Measurements from ENCODE around the gene PTPRO. TPM values are rescaled to one million over a fixed set of nuclear protein-coding genes. Genes with fewer than 3 reads are reported as not detected.

Gene PTPRO
- total RNA-seq, 1 donor from 2014 or later, result 0.24 TPM

DNA sequence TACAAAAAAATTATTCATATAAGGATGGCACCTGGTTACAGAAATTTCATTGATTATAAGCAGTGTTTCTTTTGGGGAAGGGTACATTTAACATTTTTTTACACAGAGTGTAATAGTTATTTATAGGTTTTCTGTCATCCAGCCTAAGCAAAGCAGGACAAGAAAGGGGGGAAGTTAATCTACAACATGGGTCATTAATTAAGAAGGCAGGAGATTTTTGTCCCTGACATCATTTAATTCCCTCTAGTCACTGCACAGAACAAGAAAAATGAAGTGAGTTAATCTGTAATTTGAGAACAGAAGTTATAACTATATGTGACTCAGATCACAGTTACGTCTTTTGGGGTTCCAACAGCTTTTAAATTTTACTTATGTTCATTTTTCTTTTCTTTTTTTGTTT lies 173.4 kb downstream of the PTPRO start:
- H3K36me3 Mint-ChIP-seq (ENCODE audit: insufficient read depth), result no peaks in the 10 kb centered on the region
- H3K27me3 Mint-ChIP-seq, result peaks cover under 1% of the 10 kb centered on the region
- TF ChIP-seq, protein P1, sequence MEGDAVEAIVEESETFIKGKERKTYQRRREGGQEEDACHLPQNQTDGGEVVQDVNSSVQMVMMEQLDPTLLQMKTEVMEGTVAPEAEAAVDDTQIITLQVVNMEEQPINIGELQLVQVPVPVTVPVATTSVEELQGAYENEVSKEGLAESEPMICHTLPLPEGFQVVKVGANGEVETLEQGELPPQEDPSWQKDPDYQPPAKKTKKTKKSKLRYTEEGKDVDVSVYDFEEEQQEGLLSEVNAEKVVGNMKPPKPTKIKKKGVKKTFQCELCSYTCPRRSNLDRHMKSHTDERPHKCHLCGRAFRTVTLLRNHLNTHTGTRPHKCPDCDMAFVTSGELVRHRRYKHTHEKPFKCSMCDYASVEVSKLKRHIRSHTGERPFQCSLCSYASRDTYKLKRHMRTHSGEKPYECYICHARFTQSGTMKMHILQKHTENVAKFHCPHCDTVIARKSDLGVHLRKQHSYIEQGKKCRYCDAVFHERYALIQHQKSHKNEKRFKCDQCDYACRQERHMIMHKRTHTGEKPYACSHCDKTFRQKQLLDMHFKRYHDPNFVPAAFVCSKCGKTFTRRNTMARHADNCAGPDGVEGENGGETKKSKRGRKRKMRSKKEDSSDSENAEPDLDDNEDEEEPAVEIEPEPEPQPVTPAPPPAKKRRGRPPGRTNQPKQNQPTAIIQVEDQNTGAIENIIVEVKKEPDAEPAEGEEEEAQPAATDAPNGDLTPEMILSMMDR (IDR thresholded peaks at IDR 0.05; ENCODE audit: unreplicated experiment), result no peak
- no peak for DNase-seq (ENCODE audit: low spot score, unreplicated experiment)
- H3K4me3 Mint-ChIP-seq (ENCODE audit: low read depth), result no peak overlapping the region
- H3K27ac Mint-ChIP-seq, result no peak overlapping the region
- peaks cover 17% of the 10 kb centered on the region for H3K4me1 Mint-ChIP-seq (ENCODE audit: low read depth)
- peaks cover 4% of the 10 kb centered on the region for H3K9me3 Mint-ChIP-seq (ENCODE audit: low read depth)

DNA sequence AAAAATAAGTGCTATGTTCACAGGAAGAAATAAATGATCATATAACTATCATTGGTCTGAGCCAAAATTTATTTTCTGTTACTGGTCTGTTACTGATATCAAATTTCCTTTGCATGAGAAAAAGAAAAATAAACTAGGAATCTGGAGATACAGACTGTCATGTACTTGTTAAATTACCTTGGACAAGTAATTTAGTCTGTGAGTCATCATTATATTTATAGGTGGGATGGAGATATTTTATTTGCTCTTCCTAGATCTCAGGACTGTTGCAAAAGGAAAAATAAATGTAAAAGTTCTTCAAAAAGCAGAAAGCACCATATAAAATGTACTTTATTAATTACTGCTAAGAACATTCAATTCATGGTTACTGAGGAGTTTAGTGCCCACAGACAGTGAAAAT lies 174.4 kb downstream of the PTPRO start:
- Mint-ChIP-seq H3K36me3 (ENCODE audit: insufficient read depth) (no peaks in the 10 kb centered on the region), H3K27me3 (no peaks in the 10 kb centered on the region), H3K4me1 (ENCODE audit: low read depth) (peaks cover 17% of the 10 kb centered on the region), H3K27ac (no peak overlapping the region), H3K4me3 (ENCODE audit: low read depth) (no peak overlapping the region), H3K9me3 (ENCODE audit: low read depth) (peaks cover 4% of the 10 kb centered on the region)
- DNase-seq (ENCODE audit: low spot score, unreplicated experiment), result no peak
- TF ChIP-seq, protein P1 (IDR thresholded peaks at IDR 0.05; ENCODE audit: unreplicated experiment), result no peak

DNA sequence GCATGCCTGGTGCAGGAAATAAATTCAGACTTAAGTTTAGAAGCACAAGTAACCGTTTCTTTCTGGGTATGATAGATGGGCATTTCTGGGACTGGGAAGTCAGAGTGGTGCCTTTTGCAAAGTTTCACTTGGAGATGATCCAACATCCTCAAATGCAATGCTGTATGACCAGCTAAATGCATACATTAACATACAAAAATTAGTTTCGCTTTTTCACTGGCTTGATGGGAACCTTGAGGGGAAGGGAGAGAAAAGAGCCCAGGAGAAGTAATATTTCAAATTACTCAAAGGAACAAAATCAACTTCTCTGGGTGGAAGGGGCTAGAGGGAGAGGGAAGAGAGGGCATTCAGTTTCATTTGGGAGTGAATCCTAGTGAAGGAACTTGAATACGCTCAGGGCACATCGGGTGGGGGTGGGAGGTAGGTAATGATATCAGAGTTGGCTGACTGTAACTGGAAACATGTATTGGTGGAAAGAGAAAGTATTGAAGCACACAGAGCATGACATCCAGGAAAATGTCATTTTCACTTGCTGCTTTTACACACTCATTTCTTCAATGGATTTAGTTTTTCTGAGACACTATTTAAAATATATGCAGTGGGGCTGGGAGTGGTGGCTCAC lies 175.5 kb downstream of the PTPRO start:
- peaks cover 17% of the 10 kb centered on the region for H3K4me1 Mint-ChIP-seq (ENCODE audit: low read depth)
- no peak for DNase-seq (ENCODE audit: low spot score, unreplicated experiment)
- no peak overlapping the region for H3K27ac Mint-ChIP-seq
- no peaks in the 10 kb centered on the region for H3K36me3 Mint-ChIP-seq (ENCODE audit: insufficient read depth)
- TF ChIP-seq, protein P1 (IDR thresholded peaks at IDR 0.05; ENCODE audit: unreplicated experiment), result no peak
- peaks cover 4% of the 10 kb centered on the region for H3K9me3 Mint-ChIP-seq (ENCODE audit: low read depth)
- no peak overlapping the region for H3K4me3 Mint-ChIP-seq (ENCODE audit: low read depth)
- no peaks in the 10 kb centered on the region for H3K27me3 Mint-ChIP-seq

DNA sequence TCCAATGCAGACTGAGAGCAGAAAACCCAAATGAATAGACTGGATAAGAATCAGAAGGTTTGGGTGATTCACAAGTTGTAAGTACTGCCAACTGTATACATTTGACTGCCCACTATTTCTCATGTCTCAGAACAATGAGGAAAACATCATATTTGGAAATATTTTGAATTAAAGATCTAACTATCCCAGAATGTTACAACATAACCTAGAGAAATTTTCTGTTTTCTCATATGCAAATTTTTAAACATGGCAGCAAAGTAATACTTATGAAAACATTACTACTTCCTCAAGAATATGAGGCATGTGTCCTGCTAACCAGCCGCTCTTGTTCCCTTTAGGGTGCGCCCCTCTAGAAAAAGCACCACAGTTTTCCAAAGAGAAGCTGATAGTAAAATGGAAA lies 179.9 kb downstream of the PTPRO start:
- no peak overlapping the region for H3K4me3 Mint-ChIP-seq (ENCODE audit: low read depth)
- TF ChIP-seq, protein P1 (IDR thresholded peaks at IDR 0.05; ENCODE audit: unreplicated experiment), result no peak
- no peaks in the 10 kb centered on the region for H3K27me3 Mint-ChIP-seq

DNA sequence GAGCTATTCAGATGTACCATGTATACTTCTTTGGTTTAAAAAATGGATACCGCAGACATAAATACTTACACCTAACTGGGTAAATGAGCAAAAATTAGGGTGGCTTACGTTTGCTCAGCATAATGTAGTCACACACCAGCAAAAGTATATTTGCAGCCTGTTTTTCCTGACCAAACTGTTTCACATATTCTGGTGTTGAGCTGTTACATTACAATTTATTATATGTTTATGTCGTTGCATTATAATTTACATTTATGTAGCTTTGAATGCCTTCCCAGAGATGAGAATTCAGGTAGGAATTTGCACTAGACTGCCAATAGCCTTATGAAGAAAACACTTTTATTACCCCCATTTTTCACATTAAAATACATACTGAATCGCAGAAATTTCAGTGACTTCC lies 183.3 kb downstream of the PTPRO start:
- Mint-ChIP-seq H3K9me3 (ENCODE audit: low read depth) (no peaks in the 10 kb centered on the region), H3K36me3 (ENCODE audit: insufficient read depth) (no peaks in the 10 kb centered on the region), H3K4me3 (ENCODE audit: low read depth) (no peak overlapping the region), H3K27me3 (peaks cover 4% of the 10 kb centered on the region), H3K27ac (no peak overlapping the region), H3K4me1 (ENCODE audit: low read depth) (no peaks in the 10 kb centered on the region)
- TF ChIP-seq, protein P1 (IDR thresholded peaks at IDR 0.05; ENCODE audit: unreplicated experiment), result no peak
- no peak for DNase-seq (ENCODE audit: low spot score, unreplicated experiment)

More for the DNA sequence above, 179.9 kb downstream of the PTPRO start:
- H3K36me3 Mint-ChIP-seq (ENCODE audit: insufficient read depth), result no peaks in the 10 kb centered on the region
- no peak for DNase-seq (ENCODE audit: low spot score, unreplicated experiment)
- H3K4me1 Mint-ChIP-seq (ENCODE audit: low read depth), result peaks cover 8% of the 10 kb centered on the region
- H3K27ac Mint-ChIP-seq, result no peak overlapping the region
- no peaks in the 10 kb centered on the region for H3K9me3 Mint-ChIP-seq (ENCODE audit: low read depth)

Data from progenitor cell of endocrine pancreas (in vitro differentiated cells).